CD4-positive, CD25-positive, alpha-beta regulatory T cell (primary cell): ENCODE measurements around the gene PCDH18. TPM values are rescaled to one million over a fixed set of nuclear protein-coding genes. Genes with fewer than 3 reads are reported as not detected.
"Not testable (repeated sequence)": the region's sequence is repeated elsewhere in the genome, so short reads cannot be mapped to it uniquely, and the experiment has no call there.

Source experiments
- ATAC-seq, 2 donors: fragments of 150-1000 bp; cut with Tn5 transposase; one replicate each; pipeline ENCODE4 v1.10.0; 2021; ENCODE audit warnings: low read depth in 2 of 2, moderate number of reproducible peaks in 2 of 2, moderate library complexity in 1 of 2
- DNase-seq, 3 donors: peaks; one replicate each; pipeline versions ENCODE4 v3.0.0 to v3.0.0-alpha.2; 2012 to 2022; ENCODE audit warnings: mixed read lengths in 1 of 3
- H3K27ac ChIP-seq: one replicate; pipeline ENCODE4 v1.7.0; 2013; ENCODE audit warnings: mild to moderate bottlenecking, low read length; ENCODE audit not compliant: insufficient read depth, poor library complexity, severe bottlenecking
- H3K27me3 ChIP-seq: one replicate; pipeline ENCODE4 v1.7.0; 2013; ENCODE audit warnings: low read length; ENCODE audit not compliant: control insufficient read depth, insufficient read depth
- H3K36me3 ChIP-seq: one replicate; pipeline ENCODE4 v1.7.0; 2013; ENCODE audit warnings: mild to moderate bottlenecking, low read length, moderate library complexity; ENCODE audit not compliant: control insufficient read depth, insufficient read depth
- H3K4me1 ChIP-seq: 2 replicates; pipeline ENCODE4 v1.7.0; 2013; ENCODE audit warnings: mild to moderate bottlenecking, low read length; ENCODE audit not compliant: insufficient read depth, control insufficient read depth, poor library complexity, severe bottlenecking
- H3K4me3 ChIP-seq: one replicate; pipeline ENCODE4 v1.7.0; 2013; ENCODE audit warnings: low read depth, mild to moderate bottlenecking, low read length, moderate library complexity
- H3K9me3 ChIP-seq, 2 experiments: 1 replicate in 1 of 2; 2 replicates in 1 of 2; pipeline ENCODE4 v1.7.0; 2013; ENCODE audit warnings: low read length in 2 of 2, mild to moderate bottlenecking in 1 of 2, moderate library complexity in 1 of 2; ENCODE audit not compliant: control insufficient read depth in 2 of 2
- H3K27ac Mint-ChIP-seq, 3 donors: one replicate each; pipeline ENCODE4 v1.8.0; 2020 to 2022; ENCODE audit warnings: mild to moderate bottlenecking in 3 of 3, mixed read lengths in 3 of 3, moderate library complexity in 2 of 3
- H3K27me3 Mint-ChIP-seq: one replicate; pipeline ENCODE4 v1.8.0; 2022; ENCODE audit warnings: mild to moderate bottlenecking, mixed read lengths
- H3K36me3 Mint-ChIP-seq: one replicate; pipeline ENCODE4 v1.8.0; 2020; ENCODE audit warnings: mixed read lengths
- H3K4me1 Mint-ChIP-seq, 4 donors: one replicate each; pipeline ENCODE4 v1.8.0; 2020 to 2022; ENCODE audit warnings: mixed read lengths in 4 of 4, mild to moderate bottlenecking in 1 of 4
- H3K4me3 Mint-ChIP-seq, 4 donors: one replicate each; pipeline ENCODE4 v1.8.0; 2020 to 2022; ENCODE audit warnings: mild to moderate bottlenecking in 4 of 4, mixed read lengths in 4 of 4, moderate library complexity in 3 of 4
- H3K9me3 Mint-ChIP-seq, 7 donors: one replicate each; pipeline ENCODE4 v1.8.0; 2020 to 2022; ENCODE audit warnings: mixed read lengths in 7 of 7, mild to moderate bottlenecking in 3 of 7, moderate library complexity in 2 of 7
- polyA plus RNA-seq, 4 donors: library from polyadenylated mRNA; unstranded; fragments of 300-500 nt; fragmentation: Illumina TruSeq; gene quantifications; one replicate each; pipeline ENCODE4 v1.2.3, GENCODE V29; 2021
- total RNA-seq: library from RNA; stranded (reverse); gene quantifications from one replicate; pipeline ENCODE4 v1.2.3, GENCODE V29; 2022

The PCDH18 gene
- total and polyA plus RNA-seq, 5 donors from 2014 or later, result 0.25 TPM; not detected in 4

- Mint-ChIP-seq H3K27ac (no peak overlapping the region), H3K4me3 (no peak overlapping the region), H3K4me1 (no peaks in the 10 kb centered on the region), H3K36me3 (no peaks in the 10 kb centered on the region), H3K9me3 (peaks cover 0 to 7% (median 3%) of the 10 kb centered on the region in 7 donors), H3K27me3 (no peaks in the 10 kb centered on the region)
- H3K27me3 ChIP-seq, result no peaks in the 10 kb centered on the region
- DNase-seq (no peak), ATAC-seq (no peak)
- H3K27ac ChIP-seq, result no peak overlapping the region
- no peaks in the 10 kb centered on the region for H3K9me3 ChIP-seq
- H3K4me1 ChIP-seq, result no peaks in the 10 kb centered on the region
- no peaks in the 10 kb centered on the region for H3K36me3 ChIP-seq
- no peak overlapping the region for H3K4me3 ChIP-seq
Observed at GRCh38 chr4:137514406-137515111, 17.7 kb downstream of the PCDH18 start.

- no peaks in the 10 kb centered on the region for H3K9me3 ChIP-seq
- no peak overlapping the region for H3K27ac ChIP-seq
- H3K4me3 Mint-ChIP-seq, result no peak overlapping the region
- peaks cover 0 to 7% (median 3%) of the 10 kb centered on the region in 7 donors for H3K9me3 Mint-ChIP-seq
- no peaks in the 10 kb centered on the region for H3K4me1 ChIP-seq
- H3K27me3 Mint-ChIP-seq, result no peaks in the 10 kb centered on the region
- ATAC-seq (no peak), DNase-seq (no peak)
- H3K27ac Mint-ChIP-seq, result no peak overlapping the region
- no peaks in the 10 kb centered on the region for H3K27me3 ChIP-seq
- no peaks in the 10 kb centered on the region for H3K4me1 Mint-ChIP-seq
- H3K36me3 ChIP-seq, result no peaks in the 10 kb centered on the region
- H3K4me3 ChIP-seq, result no peak overlapping the region
- H3K36me3 Mint-ChIP-seq, result no peaks in the 10 kb centered on the region
Observed at GRCh38 chr4:137510557-137511265, 21.6 kb downstream of the PCDH18 start.

GRCh38 chr4:137509855-137510282 is 22.4 kb downstream of the PCDH18 start:
- H3K27me3 Mint-ChIP-seq, result no peaks in the 10 kb centered on the region
- H3K36me3 Mint-ChIP-seq, result no peaks in the 10 kb centered on the region
- no peak for ATAC-seq

GRCh38 chr4:137502339-137503129 is 29.8 kb downstream of the PCDH18 start:
- Mint-ChIP-seq H3K27me3 (no peaks in the 10 kb centered on the region), H3K36me3 (no peaks in the 10 kb centered on the region), H3K4me3 (no peak overlapping the region), H3K4me1 (no peaks in the 10 kb centered on the region), H3K27ac (no peak overlapping the region), H3K9me3 (peaks cover 0 to 5% (median 0%) of the 10 kb centered on the region in 7 donors)
- DNase-seq (no peak), ATAC-seq (no peak)
- Histone ChIP-seq H3K36me3 (no peaks in the 10 kb centered on the region), H3K27me3 (no peaks in the 10 kb centered on the region), H3K9me3 (no peaks in the 10 kb centered on the region), H3K4me3 (no peak overlapping the region), H3K27ac (no peak overlapping the region), H3K4me1 (no peaks in the 10 kb centered on the region)

More at GRCh38 chr4:137509855-137510282, 22.4 kb downstream of the PCDH18 start:
- Histone ChIP-seq H3K4me3 (no peak overlapping the region), H3K27ac (no peak overlapping the region), H3K27me3 (no peaks in the 10 kb centered on the region), H3K4me1 (no peaks in the 10 kb centered on the region), H3K36me3 (no peaks in the 10 kb centered on the region), H3K9me3 (no peaks in the 10 kb centered on the region)
- Mint-ChIP-seq H3K9me3 (peaks cover 0 to 5% (median 0%) of the 10 kb centered on the region in 7 donors), H3K4me1 (no peaks in the 10 kb centered on the region), H3K4me3 (no peak overlapping the region), H3K27ac (no peak overlapping the region)
- no peak for DNase-seq

- H3K27ac Mint-ChIP-seq, ATAC-seq, H3K36me3 Mint-ChIP-seq, H3K36me3 ChIP-seq, H3K4me1 Mint-ChIP-seq, H3K9me3 Mint-ChIP-seq, H3K4me3 Mint-ChIP-seq, H3K4me3 ChIP-seq, H3K27ac ChIP-seq, H3K9me3 ChIP-seq, H3K27me3 Mint-ChIP-seq, H3K4me1 ChIP-seq, H3K27me3 ChIP-seq, DNase-seq: not testable (repeated sequence)
Observed at GRCh38 chr4:137496267-137496666, 36.0 kb downstream of the PCDH18 start.

GRCh38 chr4:137495578-137495977 is 36.7 kb downstream of the PCDH18 start:
- Mint-ChIP-seq H3K4me1 (no peaks in the 10 kb centered on the region), H3K27ac (no peak overlapping the region), H3K4me3 (no peak overlapping the region), H3K27me3 (no peaks in the 10 kb centered on the region), H3K9me3 (peaks cover 0 to 7% (median 0%) of the 10 kb centered on the region in 7 donors), H3K36me3 (no peaks in the 10 kb centered on the region)
- H3K4me3 ChIP-seq, result no peak overlapping the region
- ATAC-seq, result no peak
- no peaks in the 10 kb centered on the region for H3K27me3 ChIP-seq
- H3K9me3 ChIP-seq, result no peaks in the 10 kb centered on the region
- H3K4me1 ChIP-seq, result no peaks in the 10 kb centered on the region
- DNase-seq, result no peak
- no peaks in the 10 kb centered on the region for H3K36me3 ChIP-seq
- no peak overlapping the region for H3K27ac ChIP-seq

- ATAC-seq, H3K27me3 ChIP-seq, H3K4me3 ChIP-seq, H3K9me3 ChIP-seq, H3K27ac Mint-ChIP-seq, H3K27ac ChIP-seq, H3K36me3 ChIP-seq, H3K27me3 Mint-ChIP-seq, H3K36me3 Mint-ChIP-seq, DNase-seq, H3K4me1 ChIP-seq, H3K4me1 Mint-ChIP-seq, H3K4me3 Mint-ChIP-seq: not testable (repeated sequence)
- peaks cover 1 to 14% (median 8%) of the 10 kb centered on the region in 7 donors for H3K9me3 Mint-ChIP-seq
Observed at GRCh38 chr4:137483313-137483959, 48.9 kb downstream of the PCDH18 start.
